Kidney (tissue), 14 donors: Measurements from ENCODE around the gene OR2H2. TPM values are rescaled to one million over a fixed set of nuclear protein-coding genes. Genes with fewer than 3 reads are reported as not detected.

ENCODE experiments used
- DNase-seq, 5 donors: peaks; one replicate each; pipeline ENCODE4 v3.0.0-alpha.2; 2013 to 2020
- FAIRE-seq: peaks from 2 replicates; lab custom pipeline; 2012; peaks lifted over from hg19 to GRCh38; lab: Jason Lieb, UNC
- H3K27ac ChIP-seq, 2 donors: one replicate each; pipeline ENCODE4 v1.7.0; 2013; ENCODE audit warnings: low read depth in 2 of 2, low read length in 2 of 2, inconsistent platforms in 1 of 2
- H3K27me3 ChIP-seq: one replicate; pipeline ENCODE4 v1.7.1; 2013; ENCODE audit warnings: low read length, inconsistent platforms; ENCODE audit not compliant: control insufficient read depth, insufficient read depth
- H3K36me3 ChIP-seq, 3 donors: one replicate each; pipeline versions ENCODE4 v1.7.0 to v1.7.1; 2013; ENCODE audit warnings: low read length in 3 of 3, control low read depth in 1 of 3, inconsistent platforms in 1 of 3; ENCODE audit not compliant: insufficient read depth in 3 of 3, control insufficient read depth in 2 of 3
- H3K4me1 ChIP-seq, 3 donors: one replicate each; pipeline versions ENCODE4 v1.7.0 to v1.7.1; 2013; ENCODE audit warnings: low read length in 3 of 3, inconsistent platforms in 1 of 3, low read depth in 1 of 3; ENCODE audit not compliant: control insufficient read depth in 2 of 3, insufficient read depth in 2 of 3
- H3K4me3 ChIP-seq, 3 donors: one replicate each; pipeline versions ENCODE4 v1.7.0 to v1.8.1; 2013; ENCODE audit warnings: low read length in 3 of 3, control low read depth in 1 of 3, inconsistent platforms in 1 of 3
- H3K9ac ChIP-seq, 3 donors: one replicate each; pipeline versions ENCODE4 v1.7.0 to v1.7.1; 2013; ENCODE audit warnings: low read length in 3 of 3, control low read depth in 1 of 3, inconsistent platforms in 1 of 3
- H3K9me3 ChIP-seq, 3 donors: one replicate each; pipeline versions ENCODE4 v1.7.0 to v1.7.1; 2013; ENCODE audit warnings: low read length in 3 of 3, control low read depth in 1 of 3, inconsistent platforms in 1 of 3; ENCODE audit not compliant: control insufficient read depth in 2 of 3, insufficient read depth in 1 of 3
- intact Hi-C: fragments of 100-400 bp; cut with DNase I; formaldehyde crosslinking; loops from one replicate; pipeline ENCODE4 v1.11.1; 2022
- polyA plus RNA-seq: library from polyadenylated mRNA; stranded (reverse); fragments of 350-450 nt; fragmentation: Illumina TruSeq; extraction: RNeasy Lipid Tissue Mini Kit (QIAGEN cat#74804); gene quantifications from one replicate; pipeline ENCODE4 v1.2.3, GENCODE V29; 2014; ENCODE audit warnings: low read depth, low replicate concordance; ENCODE audit not compliant: insufficient read depth
- total RNA-seq: library from RNA; stranded (reverse); fragmentation: NEBNext Ultra II Directional; extraction: Animal tissue kit (Norgen Biotek cat#: 25700); gene quantifications from one replicate; pipeline ENCODE4 v1.2.1, GENCODE V29; 2021
- TF ChIP-seq, protein P1 (sequence below): IDR thresholded peaks from 3 replicates; pipeline ENCODE4 v1.5.1; 2012; ENCODE audit warnings: mild to moderate bottlenecking, moderate library complexity, borderline replicate concordance; ENCODE audit not compliant: insufficient read depth; ENCODE audit errors: extremely low read depth
- donor health status: control.
- donor health status: control.
- donor health status: control.
- donor health status: control.
- donor health status: control.
- donor health status: DM: yes; HTN: yes; CAD: no.
- donor health status: Normal renal cell carcinoma (clear cell type).

OR2H2 gene
- total and polyA plus RNA-seq, 2 donors from 2014 or later, result not detected

- peak overlapping the region in 1 of 3 donors; percentile 46 for H3K4me3 ChIP-seq
- TF ChIP-seq, protein P1, sequence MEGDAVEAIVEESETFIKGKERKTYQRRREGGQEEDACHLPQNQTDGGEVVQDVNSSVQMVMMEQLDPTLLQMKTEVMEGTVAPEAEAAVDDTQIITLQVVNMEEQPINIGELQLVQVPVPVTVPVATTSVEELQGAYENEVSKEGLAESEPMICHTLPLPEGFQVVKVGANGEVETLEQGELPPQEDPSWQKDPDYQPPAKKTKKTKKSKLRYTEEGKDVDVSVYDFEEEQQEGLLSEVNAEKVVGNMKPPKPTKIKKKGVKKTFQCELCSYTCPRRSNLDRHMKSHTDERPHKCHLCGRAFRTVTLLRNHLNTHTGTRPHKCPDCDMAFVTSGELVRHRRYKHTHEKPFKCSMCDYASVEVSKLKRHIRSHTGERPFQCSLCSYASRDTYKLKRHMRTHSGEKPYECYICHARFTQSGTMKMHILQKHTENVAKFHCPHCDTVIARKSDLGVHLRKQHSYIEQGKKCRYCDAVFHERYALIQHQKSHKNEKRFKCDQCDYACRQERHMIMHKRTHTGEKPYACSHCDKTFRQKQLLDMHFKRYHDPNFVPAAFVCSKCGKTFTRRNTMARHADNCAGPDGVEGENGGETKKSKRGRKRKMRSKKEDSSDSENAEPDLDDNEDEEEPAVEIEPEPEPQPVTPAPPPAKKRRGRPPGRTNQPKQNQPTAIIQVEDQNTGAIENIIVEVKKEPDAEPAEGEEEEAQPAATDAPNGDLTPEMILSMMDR, result no peak
- no peaks in the 10 kb centered on the region for H3K27me3 ChIP-seq
- no peaks in the 10 kb centered on the region for H3K36me3 ChIP-seq
- H3K9me3 ChIP-seq, result no peaks in the 10 kb centered on the region
- intact Hi-C loops, result no loop called here
- peaks cover 0 to 13% (median 0%) of the 10 kb centered on the region in 3 donors for H3K4me1 ChIP-seq
- DNase-seq (peak in 3 of 5 donors; percentile 11 to 70 (median 38)), FAIRE-seq (no peak)
- peak overlapping the region in 1 of 3 donors; percentile 59 for H3K9ac ChIP-seq
- no peak overlapping the region for H3K27ac ChIP-seq
Measured at GRCh38 chr6:29626948-29627754, 42.2 kb downstream of the OR2H2 start.

DNA sequence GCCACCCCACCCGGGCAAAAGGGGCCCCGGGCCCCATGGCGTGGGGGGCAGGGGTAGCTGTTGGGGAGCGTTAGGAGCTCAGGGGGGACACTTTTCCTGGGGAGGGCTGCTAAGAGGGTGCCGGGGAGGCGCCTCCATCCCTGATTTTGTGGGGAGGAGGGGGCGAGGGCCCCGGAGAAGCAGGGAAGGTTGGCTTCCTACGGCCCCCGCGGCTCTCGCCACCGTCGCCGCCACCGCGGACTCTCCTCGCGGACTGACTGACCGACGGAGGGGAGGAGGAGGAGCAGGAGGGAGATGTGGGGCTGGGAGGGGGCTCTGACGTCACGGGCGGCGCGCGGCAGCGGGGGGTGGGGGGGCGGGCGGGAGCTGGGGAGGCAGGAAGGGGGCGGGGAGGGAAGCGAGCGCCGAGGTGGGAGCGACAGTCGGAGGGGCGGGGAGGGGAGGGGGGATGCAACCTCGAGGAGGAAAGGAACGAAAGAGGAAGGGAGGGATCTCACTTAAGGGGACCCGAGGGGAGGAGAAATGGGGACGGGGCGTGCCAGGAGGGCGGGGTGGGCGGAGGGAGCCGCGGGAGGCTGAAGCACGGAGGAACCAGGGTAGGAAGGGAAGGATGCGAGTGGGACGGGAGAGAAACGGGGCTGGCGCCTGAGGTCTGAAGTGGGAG lies 43.0 kb downstream of the OR2H2 start:
- no peaks in the 10 kb centered on the region for H3K27me3 ChIP-seq
- H3K4me3 ChIP-seq, result peak overlapping the region; percentile 64 to 87 (median 69)
- DNase-seq (peak; percentile 79 to 92 (median 90)), FAIRE-seq (no peak)
- H3K9ac ChIP-seq, result peak overlapping the region in 2 of 3 donors; percentile 67 to 77
- no peaks in the 10 kb centered on the region for H3K9me3 ChIP-seq
- peaks cover 0 to 13% (median 0%) of the 10 kb centered on the region in 3 donors for H3K4me1 ChIP-seq
- intact Hi-C loops, result no loop called here
- no peaks in the 10 kb centered on the region for H3K36me3 ChIP-seq
- H3K27ac ChIP-seq, result peak overlapping the region; percentile 34 to 54
- TF ChIP-seq, protein P1, result no peak

DNA sequence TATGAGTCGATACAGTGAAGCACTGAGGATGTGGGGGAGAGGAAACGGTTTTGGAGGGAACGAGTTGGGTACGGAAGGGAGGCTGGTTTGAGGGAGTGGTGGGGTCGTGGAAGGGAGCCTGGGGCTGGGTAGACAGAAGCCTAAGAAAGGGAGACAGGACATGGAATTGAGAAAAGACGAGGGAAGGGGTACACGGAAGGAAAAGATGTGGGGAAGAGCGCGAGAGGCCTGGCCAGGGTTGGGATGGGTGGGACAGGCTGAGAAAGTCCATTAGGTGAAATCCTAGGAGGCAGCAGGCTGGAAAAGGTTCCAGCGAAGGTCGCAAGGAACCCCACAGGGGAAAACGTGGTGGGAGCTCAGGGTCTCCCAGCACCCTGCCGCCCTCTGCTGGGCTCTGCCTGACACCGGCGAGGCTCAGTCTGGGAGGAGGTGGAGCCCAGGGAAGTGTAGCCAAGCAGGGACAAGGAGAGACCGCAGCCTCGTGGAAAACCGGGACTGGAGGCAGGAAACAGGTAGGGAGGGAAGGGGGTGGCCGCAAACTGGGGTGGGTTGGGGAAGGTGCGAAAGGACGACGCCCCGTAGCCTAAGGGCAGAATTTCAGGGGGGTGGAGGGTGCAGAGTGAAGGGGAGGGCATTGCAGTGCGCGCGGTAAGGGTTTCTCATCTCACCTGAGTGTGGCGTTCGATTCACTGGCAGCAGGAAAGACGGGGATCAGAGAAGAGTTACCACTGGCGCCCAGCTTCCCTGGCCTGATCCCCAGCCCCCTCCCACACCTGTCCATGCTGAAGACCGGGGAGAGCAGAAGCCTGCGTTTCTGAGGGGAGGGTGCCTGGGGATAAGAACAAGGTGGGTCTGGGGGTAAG lies 43.7 kb downstream of the OR2H2 start:
- Histone ChIP-seq H3K4me3 (peak overlapping the region; percentile 64 to 87 (median 69)), H3K27ac (peak overlapping the region; percentile 34 to 54), H3K9me3 (no peaks in the 10 kb centered on the region), H3K36me3 (no peaks in the 10 kb centered on the region), H3K27me3 (no peaks in the 10 kb centered on the region), H3K4me1 (peaks cover 0 to 13% (median 0%) of the 10 kb centered on the region in 3 donors), H3K9ac (peak overlapping the region in 2 of 3 donors; percentile 67 to 77)
- intact Hi-C loops, result no loop called here
- peak; percentile 92 to 96 (median 93) for DNase-seq
- no peak for FAIRE-seq
- TF ChIP-seq, protein P1, result peak; percentile 47
